KOPT-K1 (cell line): ENCODE results near the gene NRXN2.
A peak's percentile ranks its signal among the peaks of the same experiment; 100 is the strongest.

Experiments used
- H3K27ac ChIP-seq: fragments of 200-600 bp; sonication (generic); 2 replicates; pipeline ENCODE4 v1.5.1; 2016; ENCODE audit warnings: antibody characterized with exemption, mild to moderate bottlenecking, low read depth, low read length; ENCODE audit not compliant: poor library complexity, severe bottlenecking
- H3K36me3 ChIP-seq: fragments of 200-600 bp; sonication (generic); 2 replicates; pipeline ENCODE4 v1.5.1; 2017; ENCODE audit warnings: antibody characterized with exemption, mild to moderate bottlenecking, low read length, moderate library complexity; ENCODE audit not compliant: insufficient read depth
- H3K9me3 ChIP-seq: fragments of 200-600 bp; sonication (generic); 2 replicates; pipeline ENCODE4 v1.5.1; 2017; ENCODE audit warnings: antibody characterized with exemption, low read length, mild to moderate bottlenecking; ENCODE audit not compliant: insufficient read depth, poor library complexity, severe bottlenecking

The NRXN2 gene

DNA sequence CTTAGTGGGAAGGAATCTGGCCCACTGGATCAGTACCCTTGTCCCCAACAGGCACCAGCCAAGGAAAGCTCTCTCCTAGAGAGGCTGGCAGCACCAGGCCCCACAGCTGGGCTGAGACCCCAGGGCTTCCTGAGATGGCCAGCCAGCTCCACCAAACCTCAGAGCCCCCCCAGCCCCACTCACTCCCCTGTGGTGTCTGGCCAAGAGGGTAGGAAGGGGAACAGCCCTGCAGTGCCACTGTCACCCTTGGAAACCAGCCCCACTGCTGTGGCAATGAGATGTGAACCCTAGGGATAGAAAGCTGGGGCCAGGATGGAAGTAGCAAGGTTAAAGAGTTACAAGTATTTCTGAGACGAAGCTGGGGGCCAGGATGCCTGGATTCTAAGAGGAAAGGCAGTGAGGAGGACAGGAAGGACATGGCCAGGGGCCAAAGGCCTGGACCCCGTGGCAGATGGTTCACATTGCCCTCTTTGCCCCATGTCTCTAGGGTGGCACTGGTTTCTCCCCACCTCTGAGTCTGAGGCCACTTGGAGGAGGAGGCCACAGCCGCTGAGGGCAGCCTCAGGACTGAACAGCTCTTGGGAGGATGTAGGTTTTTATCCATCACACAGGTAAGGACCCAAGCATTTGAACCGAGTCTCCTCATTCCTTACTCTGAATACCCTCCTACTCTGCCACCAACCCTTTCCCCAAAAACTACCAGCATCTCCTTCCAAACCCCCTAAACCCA is 28.8 kb downstream of the NRXN2 start:
- Histone ChIP-seq H3K9me3 (no peaks in the 10 kb centered on the region), H3K27ac (no peak overlapping the region), H3K36me3 (no peaks in the 10 kb centered on the region)

- no peak overlapping the region for H3K27ac ChIP-seq
- H3K9me3 ChIP-seq, result no peaks in the 10 kb centered on the region
- H3K36me3 ChIP-seq, result no peaks in the 10 kb centered on the region
Measured at GRCh38 chr11:64692764-64693331, 30.1 kb downstream of the NRXN2 start.

DNA sequence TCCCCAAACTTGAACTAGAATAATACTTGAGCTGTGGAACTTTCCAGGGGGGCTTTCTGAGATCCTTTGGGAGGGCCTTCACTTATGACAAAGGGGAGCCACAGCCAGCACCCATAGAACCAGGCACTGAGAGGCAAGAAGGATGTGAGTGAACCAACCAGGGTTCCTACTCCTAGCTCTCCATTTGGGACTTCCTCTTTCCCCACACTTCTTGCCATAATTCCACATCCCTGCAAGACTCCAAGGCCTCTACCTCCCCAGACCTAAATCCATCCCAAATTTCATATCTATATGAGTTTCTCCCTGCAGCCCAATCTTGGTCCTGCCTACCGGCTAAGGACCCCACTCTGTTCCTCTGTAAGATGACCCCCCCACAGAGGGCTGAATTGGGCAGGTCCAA is 31.5 kb downstream of the NRXN2 start:
- Histone ChIP-seq H3K36me3 (no peaks in the 10 kb centered on the region), H3K9me3 (no peaks in the 10 kb centered on the region), H3K27ac (no peak overlapping the region)

- Histone ChIP-seq H3K36me3 (no peaks in the 10 kb centered on the region), H3K27ac (no peak overlapping the region)
Measured at GRCh38 chr11:64690235-64690634, 32.8 kb downstream of the NRXN2 start.

DNA sequence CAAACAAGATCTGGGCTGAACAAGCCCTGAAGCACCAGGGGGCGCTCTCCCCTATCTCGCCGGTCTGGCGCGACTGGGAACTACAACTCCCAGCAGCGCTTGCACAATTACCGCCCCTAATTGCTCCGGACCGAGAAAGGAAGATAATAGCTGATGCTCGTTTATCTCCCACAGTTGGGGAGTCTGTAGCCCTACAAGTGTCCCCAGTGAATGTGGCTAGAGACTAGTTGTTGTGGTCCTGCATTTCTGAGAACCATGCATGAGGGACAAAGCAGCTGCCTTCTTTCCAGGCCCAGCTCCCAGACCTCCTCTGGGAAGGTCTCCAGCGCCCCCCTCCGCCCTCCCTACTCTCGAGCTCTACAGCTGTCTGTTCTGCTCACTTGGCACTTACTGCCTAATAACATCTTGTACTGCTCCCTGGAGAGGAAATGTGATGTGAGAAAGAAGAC is 34.4 kb downstream of the NRXN2 start:
- Histone ChIP-seq H3K36me3 (no peaks in the 10 kb centered on the region), H3K27ac (peak overlapping the region; percentile 24), H3K9me3 (no peaks in the 10 kb centered on the region)

More at GRCh38 chr11:64690235-64690634, 32.8 kb downstream of the NRXN2 start:
- H3K9me3 ChIP-seq, result no peaks in the 10 kb centered on the region

DNA sequence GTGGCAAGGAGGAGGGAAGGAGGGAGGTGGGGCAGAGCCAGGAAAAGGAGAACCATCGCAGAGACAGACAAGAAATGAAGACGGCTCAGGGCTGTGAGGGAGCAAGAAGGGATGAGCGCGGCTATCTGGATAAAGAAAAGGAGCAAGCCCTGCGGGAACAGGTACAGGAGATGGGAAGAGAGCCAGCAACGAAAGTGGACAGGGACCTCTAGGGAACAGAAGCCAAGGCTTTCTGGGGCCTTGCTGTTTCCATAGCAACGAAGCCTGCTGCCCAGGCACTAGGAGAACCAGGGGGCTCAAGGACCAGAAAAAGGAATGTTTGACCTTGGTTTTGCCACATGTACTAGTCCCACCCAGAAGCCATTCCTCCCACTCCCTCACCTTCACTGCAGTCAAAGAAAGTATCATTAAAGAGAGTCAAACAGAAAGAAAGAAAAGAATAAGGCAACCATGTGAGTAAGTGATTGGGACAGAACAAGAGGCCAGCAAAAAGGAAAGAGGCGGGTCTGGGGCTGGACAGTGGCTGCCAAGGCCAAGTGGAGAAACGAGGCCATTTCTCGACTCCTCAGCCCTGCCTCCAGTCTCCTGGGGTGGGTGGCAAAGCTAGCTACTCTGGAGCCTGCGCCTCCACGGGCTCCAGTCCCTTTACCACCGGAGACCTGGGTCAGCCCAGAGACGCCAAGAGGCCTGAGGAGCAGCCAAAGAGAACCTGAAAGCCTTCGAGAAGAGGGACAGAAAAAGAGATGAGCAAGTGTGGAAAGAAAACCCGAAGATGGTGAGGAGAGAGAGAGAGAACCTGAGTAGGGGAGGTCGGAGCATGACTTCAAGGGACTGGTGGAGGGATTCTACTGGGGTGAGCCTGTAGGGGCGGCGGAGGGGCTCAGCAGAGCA is 35.1 kb downstream of the NRXN2 start:
- H3K9me3 ChIP-seq, result no peaks in the 10 kb centered on the region
- H3K36me3 ChIP-seq, result no peaks in the 10 kb centered on the region
- no peak overlapping the region for H3K27ac ChIP-seq

- no peaks in the 10 kb centered on the region for H3K9me3 ChIP-seq
- no peaks in the 10 kb centered on the region for H3K36me3 ChIP-seq
- H3K27ac ChIP-seq, result no peak overlapping the region
Measured at GRCh38 chr11:64687204-64687603, 35.8 kb downstream of the NRXN2 start.

DNA sequence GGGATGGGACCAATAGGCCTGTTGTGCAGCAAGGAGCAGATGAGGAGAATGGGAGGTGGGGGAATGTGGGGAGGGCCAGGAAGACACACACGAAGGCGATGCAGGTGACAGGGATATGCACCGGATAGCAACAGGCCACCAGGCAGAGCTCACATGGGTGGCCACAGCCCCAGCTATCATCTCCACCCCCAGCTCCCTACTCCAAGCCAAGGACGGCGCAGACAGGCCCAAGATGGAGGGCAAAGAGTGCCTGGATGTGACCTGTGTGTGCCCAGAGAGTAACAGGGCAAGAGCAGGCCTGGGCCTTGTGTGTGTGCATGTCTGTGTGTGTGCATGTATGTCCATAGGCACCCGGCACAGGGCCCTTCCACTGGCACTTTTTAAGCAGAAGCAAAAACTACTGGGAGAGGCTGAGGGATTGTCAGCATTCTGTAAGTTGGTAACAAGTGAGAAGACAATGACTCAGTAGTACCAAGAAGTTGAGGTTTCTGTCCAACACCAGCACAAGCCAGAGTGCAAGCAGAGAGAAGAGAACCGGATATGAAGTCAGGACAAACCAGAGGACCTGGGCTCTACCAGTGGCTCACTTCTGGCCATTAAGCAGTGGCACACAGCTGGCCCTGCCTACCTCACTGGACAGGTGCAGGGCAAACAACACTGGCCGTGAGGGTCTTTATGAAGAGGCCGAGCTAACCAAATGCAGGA is 36.4 kb downstream of the NRXN2 start:
- no peak overlapping the region for H3K27ac ChIP-seq
- H3K9me3 ChIP-seq, result no peaks in the 10 kb centered on the region
- no peaks in the 10 kb centered on the region for H3K36me3 ChIP-seq

DNA sequence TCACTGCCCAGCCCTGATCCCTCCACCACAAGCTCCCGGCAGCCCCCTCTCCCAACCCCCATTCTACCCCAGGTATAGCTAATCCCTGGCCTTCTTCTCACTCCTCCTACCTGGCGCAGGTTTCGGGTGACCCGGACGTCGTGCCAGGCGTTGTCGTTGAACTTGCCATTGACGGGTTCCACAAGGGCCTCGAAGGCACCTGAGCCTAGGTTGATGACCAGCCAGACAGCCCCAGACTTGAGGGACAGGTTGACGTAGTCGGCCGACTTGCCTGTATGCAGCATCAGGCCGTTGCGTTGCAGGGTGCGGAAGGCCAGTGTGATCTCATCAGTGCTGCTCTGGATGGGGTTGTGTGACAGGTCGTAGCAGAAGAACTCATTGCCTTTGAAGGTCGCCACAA is 37.5 kb downstream of the NRXN2 start:
- no peaks in the 10 kb centered on the region for H3K36me3 ChIP-seq
- H3K9me3 ChIP-seq, result no peaks in the 10 kb centered on the region
- H3K27ac ChIP-seq, result no peak overlapping the region

GRCh38 chr11:64684357-64684756 is 38.6 kb downstream of the NRXN2 start:
- Histone ChIP-seq H3K36me3 (no peaks in the 10 kb centered on the region), H3K27ac (no peak overlapping the region), H3K9me3 (no peaks in the 10 kb centered on the region)

GRCh38 chr11:64681171-64681570 is 41.8 kb downstream of the NRXN2 start:
- Histone ChIP-seq H3K9me3 (no peaks in the 10 kb centered on the region), H3K27ac (no peak overlapping the region)

DNA sequence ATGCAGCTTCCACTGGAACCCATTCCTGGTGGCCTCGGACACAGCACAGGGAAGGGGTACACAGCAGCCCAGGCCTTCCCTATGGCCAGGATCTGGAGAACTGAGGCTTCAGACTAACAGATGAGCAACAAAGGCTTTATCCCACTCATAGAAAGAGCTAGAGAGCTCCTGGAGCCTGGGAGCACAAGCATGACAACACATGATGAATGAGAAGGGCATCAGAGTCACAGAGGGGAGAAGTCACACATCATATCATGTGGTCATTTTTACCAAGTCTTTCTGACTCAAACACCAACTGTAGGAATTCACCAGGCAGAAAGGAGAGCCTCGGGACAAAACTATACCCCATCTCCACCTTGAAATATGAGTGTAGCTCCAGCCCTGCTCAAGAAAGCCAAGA is 43.2 kb downstream of the NRXN2 start:
- no peaks in the 10 kb centered on the region for H3K36me3 ChIP-seq
- no peak overlapping the region for H3K27ac ChIP-seq
- H3K9me3 ChIP-seq, result no peaks in the 10 kb centered on the region

More at GRCh38 chr11:64681171-64681570, 41.8 kb downstream of the NRXN2 start:
- no peaks in the 10 kb centered on the region for H3K36me3 ChIP-seq

GRCh38 chr11:64677441-64678023 is 45.5 kb downstream of the NRXN2 start:
- Histone ChIP-seq H3K9me3 (no peaks in the 10 kb centered on the region), H3K27ac (no peak overlapping the region), H3K36me3 (no peaks in the 10 kb centered on the region)

- no peaks in the 10 kb centered on the region for H3K9me3 ChIP-seq
- H3K36me3 ChIP-seq, result no peaks in the 10 kb centered on the region
- no peak overlapping the region for H3K27ac ChIP-seq
Measured at GRCh38 chr11:64676261-64676615, 46.8 kb downstream of the NRXN2 start.
